H1 (cell line): ENCODE measurements around the gene ERC1. TPM values are rescaled to one million over a fixed set of nuclear protein-coding genes. Genes with fewer than 3 reads are reported as not detected.

ENCODE experiments used
- CHD1 ChIP-seq: IDR thresholded peaks from 2 replicates; pipeline ENCODE4 v1.6.1; 2012; ENCODE audit warnings: low read depth, low read length, improper control_type of control experiment
- CHD2 ChIP-seq: IDR thresholded peaks from 2 replicates; pipeline ENCODE4 v1.6.1; 2012; ENCODE audit warnings: low read length, improper control_type of control experiment
- CHD7 ChIP-seq: fragments of 300-600 bp; sonication (generic); IDR thresholded peaks from 2 replicates; pipeline ENCODE4 v1.7.1; 2012; ENCODE audit warnings: low read length, moderate library complexity, mild to moderate bottlenecking, inconsistent platforms; ENCODE audit not compliant: insufficient replicate concordance
- MAFK ChIP-seq: IDR thresholded peaks from 2 replicates; pipeline ENCODE4 v1.6.1; 2012; ENCODE audit warnings: low read depth, mild to moderate bottlenecking, improper control_type of control experiment, low read length
- MAX ChIP-seq: IDR thresholded peaks from 2 replicates; pipeline ENCODE4 v1.6.1; 2012; ENCODE audit warnings: inconsistent platforms
- RAD21 ChIP-seq, 2 experiments: IDR thresholded peaks in 1 of 2; conservative IDR thresholded peaks in 1 of 2; 2 replicates each; pipeline ENCODE4 v1.6.1; 2011; ENCODE audit warnings: low read depth in 2 of 2, low read length in 2 of 2, improper control_type of control experiment in 1 of 2, inconsistent platforms in 1 of 2, mild to moderate bottlenecking in 1 of 2, moderate library complexity in 1 of 2
- RXRA ChIP-seq: IDR thresholded peaks from 2 replicates; pipeline ENCODE4 v1.6.1; 2011; ENCODE audit warnings: low read depth, mild to moderate bottlenecking, low read length, moderate library complexity; ENCODE audit not compliant: insufficient read depth
- SP1 ChIP-seq: IDR thresholded peaks from 2 replicates; pipeline ENCODE4 v1.6.1; 2011; ENCODE audit warnings: low read depth, low read length
- polyA plus RNA-seq, 7 experiments: library from polyadenylated mRNA; depleted of rRNA in 3 of 7; stranded (reverse) in 5 of 7; unstranded in 2 of 7; fragments of >200 nt in 5 of 7; fragments of 200-250 nt in 2 of 7; gene quantifications; 1 replicate in 5 of 7; 2 replicates in 1 of 7; 4 replicates in 1 of 7; pipeline versions ENCODE4 v1.2.1 to v1.2.3, GENCODE V29; 2011 to 2013; ENCODE audit warnings: missing spikeins in 2 of 7, mixed read lengths in 2 of 7
- total RNA-seq: library from RNA; stranded (reverse); fragmentation: NEBNext Ultra II Directional; extraction: Animal tissue kit (Norgen Biotek cat#: 25700); gene quantifications from 2 replicates; pipeline ENCODE4 v1.2.1, GENCODE V29; 2021
- TF ChIP-seq, protein P1 (sequence below), 3 experiments: IDR thresholded peaks; 1 replicate in 2 of 3; 2 replicates in 1 of 3; pipeline versions ENCODE4 v1.5.1 to v1.6.1; 2011; ENCODE audit warnings: low read length in 3 of 3, mild to moderate bottlenecking in 3 of 3, inconsistent platforms in 2 of 3, low read depth in 1 of 3, moderate library complexity in 1 of 3; ENCODE audit not compliant: insufficient read depth in 1 of 3; ENCODE audit errors: control extremely low read depth in 1 of 3

The ERC1 gene
- total and polyA plus RNA-seq, 2 of the 8 experiments (the other 6 are each of a cell fraction or from before 2014, with no cell fraction given), result 7.8 to 45.7 TPM

- no peak for TF ChIP-seq CHD7
- TF ChIP-seq MAX, result no peak
- no peak for TF ChIP-seq CHD2
- no peak for TF ChIP-seq MAFK
- no peak for TF ChIP-seq RXRA
- no peak for TF ChIP-seq RAD21 (IDR thresholded peaks at IDR 0.05 in 1 of 2, conservative IDR thresholded peaks at IDR 0.05 in 1 of 2; ENCODE audit: low read depth in 2 of 2, low read length in 2 of 2)
- TF ChIP-seq, protein P1, sequence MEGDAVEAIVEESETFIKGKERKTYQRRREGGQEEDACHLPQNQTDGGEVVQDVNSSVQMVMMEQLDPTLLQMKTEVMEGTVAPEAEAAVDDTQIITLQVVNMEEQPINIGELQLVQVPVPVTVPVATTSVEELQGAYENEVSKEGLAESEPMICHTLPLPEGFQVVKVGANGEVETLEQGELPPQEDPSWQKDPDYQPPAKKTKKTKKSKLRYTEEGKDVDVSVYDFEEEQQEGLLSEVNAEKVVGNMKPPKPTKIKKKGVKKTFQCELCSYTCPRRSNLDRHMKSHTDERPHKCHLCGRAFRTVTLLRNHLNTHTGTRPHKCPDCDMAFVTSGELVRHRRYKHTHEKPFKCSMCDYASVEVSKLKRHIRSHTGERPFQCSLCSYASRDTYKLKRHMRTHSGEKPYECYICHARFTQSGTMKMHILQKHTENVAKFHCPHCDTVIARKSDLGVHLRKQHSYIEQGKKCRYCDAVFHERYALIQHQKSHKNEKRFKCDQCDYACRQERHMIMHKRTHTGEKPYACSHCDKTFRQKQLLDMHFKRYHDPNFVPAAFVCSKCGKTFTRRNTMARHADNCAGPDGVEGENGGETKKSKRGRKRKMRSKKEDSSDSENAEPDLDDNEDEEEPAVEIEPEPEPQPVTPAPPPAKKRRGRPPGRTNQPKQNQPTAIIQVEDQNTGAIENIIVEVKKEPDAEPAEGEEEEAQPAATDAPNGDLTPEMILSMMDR (IDR thresholded peaks at IDR 0.05; ENCODE audit: control extremely low read depth in 1 of 3, insufficient read depth in 1 of 3, low read depth in 1 of 3, low read length in 3 of 3), result no peak
- TF ChIP-seq SP1, result no peak
- TF ChIP-seq CHD1, result no peak
Measured at GRCh38 chr12:1267243-1267642, 276.2 kb downstream of the ERC1 start (continued).
